ENCODE data around the gene FUS.
"Not testable (repeated sequence)": the region's sequence is repeated elsewhere in the genome, so short reads cannot be mapped to it uniquely, and the experiment has no call there.

FUS gene

DNA sequence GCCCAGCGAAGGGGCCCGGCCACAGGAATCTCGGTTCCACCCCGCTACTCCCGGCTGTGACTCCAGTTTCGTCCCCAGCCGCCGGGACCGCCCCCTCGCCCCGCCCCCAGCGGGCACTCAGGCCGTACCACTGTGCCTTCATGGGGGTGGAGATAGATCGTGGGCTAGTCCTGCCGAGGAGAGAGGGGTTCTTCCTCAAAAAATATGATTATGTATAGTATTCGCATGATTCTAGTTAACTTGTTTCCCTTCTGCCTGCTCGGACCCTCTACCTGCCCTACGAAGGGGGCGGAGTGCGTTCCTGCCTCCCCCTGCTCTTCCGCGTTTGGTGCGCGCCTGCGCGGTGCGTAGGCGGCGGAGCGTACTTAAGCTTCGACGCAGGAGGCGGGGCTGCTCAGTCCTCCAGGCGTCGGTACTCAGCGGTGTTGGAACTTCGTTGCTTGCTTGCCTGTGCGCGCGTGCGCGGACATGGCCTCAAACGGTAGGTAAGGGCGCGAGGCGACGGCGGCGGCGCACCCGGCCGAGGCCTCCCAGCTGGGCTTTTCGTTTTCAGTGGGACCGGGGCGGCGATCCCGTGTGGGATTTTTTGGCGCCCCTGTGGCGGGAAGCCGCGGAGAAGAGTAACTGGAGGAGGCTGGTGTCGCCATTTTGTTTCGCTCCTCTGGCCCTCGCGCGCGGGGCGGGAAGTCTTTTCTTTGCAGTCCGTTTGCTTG is at the start of gene FUS:
TSS of gene FUS (plus strand) at position 393 of the 713 bp plus-strand sequence. CDS start at position 469, 76 bp downstream.
- peak; percentile 86 for DNase-seq (ENCODE audit: low read depth)

DNA sequence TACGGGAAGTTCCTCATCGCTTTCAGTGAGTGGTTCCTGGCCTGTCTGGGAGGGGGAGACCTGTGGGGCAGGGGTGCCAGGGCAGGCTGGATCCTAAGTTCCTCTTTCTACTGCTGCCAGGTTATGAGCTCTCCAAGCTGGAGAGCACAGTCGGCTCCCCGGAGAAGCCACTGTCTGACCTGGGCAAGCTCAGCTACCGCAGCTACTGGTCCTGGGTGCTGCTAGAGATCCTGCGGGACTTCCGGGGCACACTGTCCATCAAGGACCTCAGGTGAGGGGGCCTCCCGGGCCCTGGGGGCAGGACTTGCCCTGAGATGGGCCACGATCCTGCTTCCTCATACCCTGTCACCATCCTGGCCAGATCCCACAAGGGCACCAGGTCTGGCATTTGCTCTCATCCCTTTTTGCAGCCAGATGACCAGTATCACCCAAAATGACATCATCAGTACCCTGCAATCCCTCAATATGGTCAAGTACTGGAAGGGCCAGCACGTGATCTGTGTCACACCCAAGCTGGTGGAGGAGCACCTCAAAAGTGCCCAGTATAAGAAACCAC is 49.5 kb upstream of the FUS start:
- no peak for DNase-seq (ENCODE audit: low read depth)

DNA sequence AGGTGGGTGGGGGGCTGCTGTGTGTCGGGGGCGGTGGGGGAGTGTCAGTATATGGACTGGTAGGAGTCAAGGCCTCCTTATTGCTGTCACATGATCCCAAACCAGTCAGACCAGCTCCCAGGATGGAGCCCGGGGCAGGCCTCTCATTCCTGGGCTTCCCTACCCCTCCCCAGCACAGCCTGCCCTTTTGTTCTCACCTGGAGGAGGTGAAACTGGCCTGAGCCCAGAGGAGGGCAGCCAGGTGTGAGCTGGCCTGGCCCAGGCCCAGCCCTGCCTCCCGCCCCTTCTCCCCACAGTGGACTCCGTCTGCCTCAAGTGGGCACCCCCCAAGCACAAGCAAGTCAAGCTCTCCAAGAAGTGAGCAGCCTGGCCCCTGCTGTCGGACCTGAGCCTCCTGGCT is 49.0 kb upstream of the FUS start:
- no peak for DNase-seq (ENCODE audit: low read depth)

DNA sequence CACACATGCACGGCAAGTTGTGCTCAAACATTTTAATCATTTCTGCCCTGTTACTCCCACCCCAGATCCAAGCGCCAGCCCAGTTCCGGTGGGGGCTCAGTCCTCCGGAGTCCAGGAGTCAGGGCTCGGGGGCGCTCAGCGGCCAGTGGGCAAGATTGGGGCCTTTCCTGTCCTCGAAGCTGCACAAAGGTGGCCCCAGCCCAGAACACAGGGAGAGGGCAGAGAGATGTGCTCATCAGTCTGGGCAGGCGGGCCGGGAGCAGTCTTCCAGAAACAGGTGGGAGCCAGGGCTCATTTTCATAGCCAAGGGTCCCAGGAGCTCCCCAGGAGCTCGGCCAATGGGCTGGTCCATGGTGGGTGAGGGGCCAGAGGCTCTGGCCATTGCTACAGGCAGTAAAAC is 48.5 kb upstream of the FUS start:
- DNase-seq (ENCODE audit: low read depth) = no peak

DNA sequence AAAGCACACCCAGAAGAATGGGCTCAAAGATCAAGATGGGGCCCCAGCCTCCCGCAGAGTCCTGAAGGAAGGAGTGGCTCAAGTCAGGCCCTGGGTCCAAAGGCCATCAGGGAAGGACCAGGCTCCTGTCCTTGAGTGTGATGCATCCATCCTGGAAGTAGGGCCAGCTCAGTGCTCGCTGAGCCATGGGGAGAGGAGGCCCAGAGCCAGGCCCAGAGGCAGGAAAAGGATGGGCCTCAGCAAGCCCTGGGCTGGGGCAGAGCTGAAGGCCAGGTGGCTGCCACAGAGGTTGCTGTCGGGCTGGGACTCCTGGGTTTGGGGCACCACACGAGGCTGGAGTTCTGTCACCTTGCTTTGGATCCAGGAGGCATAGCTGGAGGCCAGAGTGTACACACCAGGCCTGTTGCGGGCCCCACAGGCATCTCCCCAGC is 48.1 kb upstream of the FUS start:
- DNase-seq (ENCODE audit: low read depth) = no peak

DNA sequence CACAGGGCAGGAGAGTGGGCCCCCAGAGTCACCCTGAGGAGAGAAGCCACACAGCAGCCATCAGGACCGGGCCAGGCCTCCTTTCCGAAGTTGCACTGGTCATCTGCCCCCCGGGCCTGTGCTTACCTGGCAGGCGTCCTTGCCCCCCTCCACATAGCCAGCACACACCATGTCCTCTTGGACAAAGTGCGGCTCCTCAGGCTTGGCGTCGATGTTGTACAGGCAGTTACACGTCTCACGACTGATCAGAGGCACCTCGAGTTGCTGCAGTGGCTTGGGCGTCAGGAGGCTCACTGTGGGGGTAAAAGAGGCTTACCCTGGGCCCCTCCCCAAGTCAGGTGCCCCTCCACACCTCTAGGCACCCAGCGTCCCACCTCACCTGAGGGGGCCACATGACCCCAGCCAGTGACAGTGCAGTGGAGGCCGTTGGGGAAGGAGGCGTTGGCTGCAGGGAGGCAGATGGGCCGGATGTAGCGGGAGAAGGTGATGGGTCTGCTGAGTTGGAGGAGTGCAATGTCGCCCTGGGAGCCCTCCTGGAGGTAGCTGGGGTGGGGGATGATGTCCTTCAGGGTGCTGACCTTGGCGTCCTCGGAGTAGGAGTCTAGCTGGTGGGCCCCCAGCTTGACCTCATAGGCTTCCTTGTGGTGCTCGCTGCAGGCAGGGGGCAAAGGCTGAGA is 47.5 kb upstream of the FUS start:
- no peak for DNase-seq (ENCODE audit: low read depth)

DNA sequence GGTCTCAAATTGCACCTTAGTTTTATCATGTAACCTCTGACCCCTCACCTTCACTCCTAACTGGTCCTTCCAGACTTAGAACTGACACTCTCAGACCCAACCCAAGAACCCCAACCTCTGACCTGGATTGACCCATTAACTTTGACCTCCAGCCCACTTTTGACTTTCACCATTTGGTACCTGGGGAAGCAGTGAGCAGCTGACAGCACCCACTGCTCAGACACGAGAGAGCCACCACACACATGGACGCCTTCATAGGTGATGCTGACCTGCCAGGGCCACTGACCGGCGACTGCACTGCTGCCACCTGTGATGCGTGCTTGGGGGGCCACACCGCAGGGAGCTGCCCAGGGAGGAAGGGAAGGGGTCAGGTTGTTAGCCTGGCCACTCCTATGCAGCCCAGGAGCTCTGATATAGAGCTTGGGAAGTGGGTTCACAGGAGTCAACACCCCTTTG is 46.9 kb upstream of the FUS start:
- DNase-seq (ENCODE audit: low read depth) = no peak

DNA sequence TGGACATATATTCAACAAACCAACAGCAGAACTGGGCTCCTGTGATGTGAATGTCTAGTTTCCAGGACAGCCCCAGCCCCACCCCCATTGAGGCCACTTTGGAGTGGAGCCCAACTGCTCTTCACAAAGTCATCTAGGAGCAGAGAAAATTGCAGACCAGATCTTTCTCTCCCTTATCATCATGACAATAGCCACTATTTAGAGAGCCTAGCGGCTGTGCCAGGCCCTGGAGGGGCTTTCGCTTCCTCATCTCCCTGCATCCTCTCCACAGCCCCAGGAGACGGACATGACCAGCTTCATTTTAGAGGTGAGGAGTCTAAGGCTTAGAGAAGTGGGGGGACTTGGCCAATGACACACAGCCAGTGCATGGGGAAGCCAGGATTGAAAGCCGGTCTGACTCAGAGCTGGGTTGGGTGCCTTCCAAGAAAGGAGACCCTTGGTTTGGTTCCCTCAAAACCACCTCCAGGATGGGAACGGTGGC is 45.8 kb upstream of the FUS start:
- DNase-seq (ENCODE audit: low read depth) = peak; percentile 8

DNA sequence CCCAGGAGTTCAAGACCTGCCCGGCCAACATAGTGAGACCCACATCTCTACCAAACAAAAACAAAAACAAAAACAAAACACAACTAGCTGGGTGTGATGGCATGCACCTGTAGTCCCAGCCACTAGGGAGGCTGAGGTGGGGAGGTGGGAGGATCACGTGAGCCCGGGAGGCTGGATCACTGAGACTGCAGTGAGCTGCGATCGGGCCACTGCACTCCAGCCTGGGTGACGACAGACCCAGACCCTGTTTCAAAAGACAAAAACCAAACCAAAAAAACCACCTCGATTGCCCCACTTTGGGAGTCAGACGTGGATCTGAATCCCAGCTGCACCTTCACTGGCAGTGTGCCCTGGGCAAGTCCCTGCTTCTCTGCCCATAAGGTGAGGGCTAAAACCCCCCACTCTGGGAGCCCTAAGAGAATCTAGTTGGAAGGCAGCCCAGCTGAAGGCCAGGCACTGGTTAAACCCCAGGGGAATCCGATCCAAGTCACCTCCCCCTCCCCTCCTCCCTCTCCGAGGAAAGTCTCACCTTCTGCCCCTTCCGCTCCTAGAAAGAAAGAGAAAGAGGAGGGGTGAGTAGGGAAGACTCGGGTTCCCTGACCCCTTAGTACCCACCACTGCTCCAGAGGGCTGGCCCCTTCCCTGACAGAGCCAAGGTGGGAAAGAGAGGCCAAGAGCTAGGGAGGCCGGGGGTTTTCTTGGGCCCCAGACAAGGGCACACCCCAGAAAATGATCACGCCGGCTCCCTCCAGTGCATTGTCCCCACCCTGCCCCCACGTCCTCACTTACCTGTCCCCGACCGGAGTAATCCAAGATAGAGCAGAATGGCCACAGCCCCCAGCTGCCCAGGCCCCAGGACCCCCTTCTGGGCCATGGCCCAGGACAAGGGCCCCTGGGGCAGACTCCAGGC is 45.1 kb upstream of the FUS start:
- no peak for DNase-seq (ENCODE audit: low read depth)

DNA sequence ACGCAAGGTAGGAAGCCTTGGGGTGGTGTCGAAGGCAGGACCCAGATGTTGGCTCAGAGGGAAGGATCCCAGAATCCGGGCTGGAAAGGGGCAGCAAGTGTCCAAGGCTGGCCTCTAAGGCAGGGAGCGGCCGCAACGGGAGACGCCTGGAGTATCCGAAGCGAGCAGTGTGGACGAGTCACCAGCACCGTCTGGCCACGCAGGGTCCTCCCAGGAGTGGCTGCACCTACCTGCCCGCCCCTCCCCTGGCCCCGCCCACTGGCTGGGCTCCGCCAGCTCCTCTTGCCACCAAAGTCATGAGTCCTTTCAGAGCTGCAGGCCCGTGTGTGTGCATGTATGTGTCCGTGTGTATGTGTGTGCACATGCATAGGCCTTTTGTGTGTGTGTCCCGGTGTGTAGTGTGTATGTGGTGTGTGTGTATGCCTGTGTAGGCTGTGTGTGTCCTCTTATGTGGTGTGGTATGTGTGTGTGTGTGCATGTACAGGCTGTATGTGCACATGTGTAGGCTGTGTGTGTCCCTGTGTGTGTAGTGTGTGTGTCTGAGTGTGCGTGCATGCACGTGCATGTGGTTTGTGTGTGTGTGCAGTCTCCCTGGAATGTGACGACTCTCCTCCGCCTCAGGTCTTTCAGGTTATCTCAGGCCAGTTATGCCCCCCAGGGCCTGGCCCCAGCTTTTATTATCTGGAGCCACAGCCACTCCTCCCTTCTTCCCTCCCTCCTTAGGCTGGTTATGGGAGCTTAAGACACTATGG is 44.2 kb upstream of the FUS start, which contains the start of gene PRSS8:
TSS of gene PRSS8 (minus strand) at position 193 of the 752 bp plus-strand sequence. CDS start 229 bp downstream, outside the sequence.
- no peak for DNase-seq (ENCODE audit: low read depth)

DNA sequence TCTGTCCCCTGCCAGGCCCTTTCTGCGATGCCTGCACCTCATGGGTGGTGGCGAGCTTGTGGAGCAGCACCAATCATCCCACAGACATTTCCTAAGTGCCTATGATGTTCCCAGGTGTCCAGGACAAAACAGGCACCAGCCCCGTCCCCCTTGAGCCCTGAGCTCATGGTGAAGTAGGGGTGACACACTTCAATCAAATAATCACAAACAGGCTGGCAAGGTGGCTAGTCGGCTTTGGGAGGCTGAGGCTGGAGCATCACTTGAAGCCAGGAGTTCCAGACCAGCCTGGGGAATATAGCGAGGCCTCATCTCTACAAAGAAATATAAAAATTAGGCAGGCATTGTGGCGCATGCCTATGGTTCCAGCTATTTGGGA is 43.7 kb upstream of the FUS start:
- no peak for DNase-seq (ENCODE audit: low read depth)

DNA sequence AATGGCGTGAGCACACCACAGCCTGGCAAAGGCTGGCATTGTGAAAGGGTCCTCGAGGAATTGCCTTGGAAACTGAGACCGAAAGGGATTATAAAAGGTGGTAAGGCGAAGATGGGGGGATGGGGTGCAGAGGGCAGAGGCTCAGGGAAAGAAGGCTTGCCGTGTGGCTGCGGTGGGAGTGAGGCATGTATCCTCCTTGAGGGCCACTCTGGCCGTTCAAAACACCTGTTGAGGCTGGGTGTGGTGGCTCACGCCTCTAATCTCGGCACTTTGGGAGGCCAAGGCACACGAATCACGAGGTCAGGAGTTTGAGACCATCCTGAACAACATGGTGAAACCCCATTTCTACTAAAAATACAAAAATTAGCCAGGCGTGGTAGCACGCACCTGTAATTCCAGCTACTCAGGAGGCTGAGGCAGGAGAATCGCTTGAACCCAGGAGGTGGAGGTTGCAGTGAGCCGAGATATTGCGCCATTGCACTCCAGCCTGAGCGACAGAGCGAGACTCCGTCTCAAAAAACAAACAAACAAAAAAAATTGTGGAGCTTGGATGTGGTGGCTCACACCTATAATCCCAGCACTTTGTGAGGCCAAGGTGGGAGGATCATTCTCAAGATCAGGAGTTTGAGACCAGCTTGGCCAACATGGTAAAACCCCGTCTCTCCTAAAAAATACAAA is 43.0 kb upstream of the FUS start:
- not testable (repeated sequence) for DNase-seq (ENCODE audit: low read depth)

DNA sequence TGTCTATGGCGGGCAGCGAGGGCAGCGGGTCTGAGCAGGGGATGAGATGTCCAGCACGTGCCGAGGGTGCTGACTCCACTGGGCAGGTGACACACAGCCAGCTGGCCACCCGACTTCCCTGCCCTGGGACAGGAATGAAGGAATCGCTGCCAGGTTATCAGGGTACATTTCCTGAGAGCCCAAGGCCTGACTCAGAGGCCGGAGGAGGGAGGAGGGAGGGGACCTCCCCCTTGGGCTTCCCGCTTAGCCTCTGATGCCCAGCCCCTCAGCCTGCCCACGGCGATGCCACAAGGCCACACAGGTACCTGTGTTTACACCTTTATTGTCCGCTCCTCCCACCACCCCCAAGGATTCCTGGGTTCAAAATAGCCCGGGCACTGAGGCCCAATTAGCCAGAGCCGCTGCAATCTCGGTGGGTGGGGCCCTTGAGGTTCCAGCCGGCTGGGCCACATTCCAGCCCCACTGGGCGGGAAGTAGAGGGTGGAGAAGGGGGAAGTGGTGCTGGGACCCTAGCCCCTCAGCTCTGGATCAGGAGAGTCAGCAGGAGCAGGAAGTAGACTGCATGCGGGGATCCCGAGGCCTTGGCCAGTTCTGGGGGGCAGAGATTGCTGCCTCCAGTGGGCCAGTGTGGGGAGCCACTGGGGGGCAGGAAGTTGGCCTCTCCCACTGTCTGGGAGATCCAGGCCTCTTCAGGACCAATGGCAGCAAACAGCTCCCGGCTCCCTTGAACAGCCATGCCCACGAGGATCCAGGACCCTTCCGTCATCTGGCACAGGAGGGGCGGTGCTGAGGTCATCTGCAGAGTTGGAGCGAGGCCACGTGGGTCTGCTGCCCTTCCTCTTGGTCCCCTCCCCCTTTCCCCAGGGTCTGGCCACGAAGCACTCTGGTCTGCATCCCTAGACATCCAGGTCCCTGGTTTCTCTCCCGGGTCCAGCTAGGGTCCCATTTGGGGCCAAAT is 41.0 kb upstream of the FUS start:
- peak; percentile 85 for DNase-seq (ENCODE audit: low read depth)

DNA sequence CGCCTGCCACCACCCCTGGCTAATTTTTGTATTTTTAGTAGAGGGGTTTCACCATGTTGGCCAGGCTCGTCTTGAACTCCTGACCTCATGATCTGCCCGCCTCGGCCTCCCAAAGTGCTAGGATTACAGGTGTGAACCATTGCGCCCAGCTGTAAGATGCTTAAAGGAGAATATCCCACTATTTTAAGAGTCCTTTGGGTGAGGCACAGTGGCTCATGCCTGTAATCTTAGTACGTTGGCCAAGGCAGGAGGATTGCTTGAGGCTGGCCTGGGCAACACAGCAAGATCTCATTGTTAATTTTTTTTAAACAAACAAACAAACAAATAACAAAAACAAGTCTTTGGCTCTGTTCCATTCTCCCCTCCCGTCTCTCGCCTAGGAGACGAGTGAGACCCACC is 38.9 kb upstream of the FUS start:
- DNase-seq (ENCODE audit: low read depth) = not testable (repeated sequence)

DNA sequence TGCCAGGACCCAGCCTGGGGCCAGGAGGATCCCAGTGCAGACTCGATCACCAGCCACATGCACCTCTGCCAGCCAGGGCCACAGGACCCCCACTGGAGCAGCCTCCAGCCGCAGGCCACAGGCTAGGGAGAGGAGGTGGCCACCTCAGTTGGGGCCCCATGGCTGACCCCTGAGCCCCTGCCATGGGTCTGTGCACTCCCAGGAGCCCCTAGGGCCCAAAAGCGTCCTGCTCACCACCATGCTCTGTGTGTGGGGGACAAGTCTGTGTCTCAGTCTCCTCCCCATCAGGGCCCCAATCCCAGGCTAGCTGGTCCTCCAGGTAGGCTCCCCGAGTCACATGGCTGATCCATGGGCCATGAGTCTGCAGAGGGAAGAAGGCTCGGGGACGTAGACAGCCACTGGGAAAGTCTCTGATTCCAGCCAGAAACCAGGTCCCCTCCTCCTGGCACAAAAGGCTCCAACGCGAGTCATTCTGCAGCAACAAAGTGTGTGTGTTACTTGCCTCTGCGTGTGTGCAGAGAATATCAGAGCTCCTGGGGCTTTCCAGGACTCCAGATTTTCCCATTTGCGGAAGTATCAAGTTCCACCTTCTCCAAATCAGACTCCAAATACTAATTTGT is 38.3 kb upstream of the FUS start:
- no peak for DNase-seq (ENCODE audit: low read depth)

DNA sequence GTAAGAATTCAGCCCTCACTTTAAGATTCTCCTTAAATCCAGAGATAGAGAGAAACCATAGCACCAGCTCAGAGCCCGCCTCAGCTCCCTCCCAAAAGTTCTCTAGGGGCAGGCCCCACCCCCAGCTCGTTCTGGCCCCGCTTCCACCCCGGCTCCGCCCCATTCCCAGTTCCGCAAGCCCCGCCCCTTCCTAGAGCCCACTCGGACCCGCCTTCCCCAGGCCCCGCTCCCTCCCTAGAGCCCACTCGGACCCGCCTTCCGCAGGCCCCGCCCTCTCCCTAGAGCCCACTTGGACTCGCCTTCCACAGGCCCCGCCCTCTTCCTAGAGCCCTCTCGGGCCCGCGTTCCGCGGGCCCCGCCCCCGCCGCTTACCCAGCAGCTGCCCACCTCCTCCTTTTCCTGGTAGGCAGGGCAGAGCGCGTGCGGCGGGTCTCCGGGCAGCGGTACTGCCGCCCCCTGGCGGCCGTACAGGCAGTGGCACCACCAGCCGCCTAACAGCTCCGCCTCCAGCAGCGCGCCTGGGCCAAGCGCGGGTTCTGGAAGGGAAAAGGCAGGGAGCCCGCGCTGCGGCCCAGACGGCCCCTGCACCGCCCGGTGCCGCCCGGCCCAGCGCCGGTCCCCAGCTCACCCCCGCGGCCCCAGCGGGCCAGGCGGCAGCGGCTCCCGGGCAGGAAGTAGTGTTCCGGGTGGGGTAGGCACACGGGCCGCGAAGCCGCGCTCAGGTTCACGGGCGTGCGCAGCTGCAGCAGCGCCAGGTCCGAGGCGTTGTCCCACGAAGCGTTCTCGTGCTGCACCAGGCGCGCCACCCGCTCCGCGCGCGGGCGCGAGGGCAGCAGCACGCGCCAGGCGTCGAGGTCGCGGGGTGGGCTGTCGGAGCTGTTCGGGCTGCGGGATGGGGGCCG is 37.6 kb upstream of the FUS start:
- peak; percentile 99 for DNase-seq (ENCODE audit: low read depth)

DNA sequence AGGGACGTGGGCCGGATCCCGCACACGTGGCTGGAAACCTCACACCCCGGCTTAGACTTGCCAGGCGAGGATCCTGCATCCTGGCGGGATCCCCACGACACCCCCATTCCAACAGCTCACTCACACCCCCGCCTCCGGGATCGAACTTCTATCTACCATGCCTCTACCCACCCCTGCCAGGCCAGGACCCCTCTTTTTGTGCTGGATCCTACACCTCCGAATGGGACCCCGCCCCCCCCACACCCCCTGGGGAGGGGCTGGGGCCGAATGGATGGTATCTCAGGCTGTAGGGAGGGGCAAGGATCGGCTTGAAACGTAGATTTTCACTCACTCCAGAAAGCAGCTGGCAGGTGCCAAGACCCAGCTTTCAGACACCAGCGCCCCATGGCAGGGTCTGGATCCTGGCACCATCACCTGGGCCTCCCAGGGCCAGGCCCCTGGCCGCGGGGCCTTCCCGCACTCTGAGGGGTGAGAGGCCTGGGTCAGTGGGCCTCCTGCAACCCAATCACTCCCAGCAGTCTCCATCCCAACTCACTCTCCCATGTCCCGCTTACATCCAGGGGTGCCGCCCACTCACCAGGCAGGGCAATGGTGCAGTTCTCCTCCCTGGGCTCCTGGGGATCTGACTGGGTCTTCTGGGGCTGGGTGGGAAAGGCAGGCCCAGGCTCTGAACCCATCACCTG is 36.8 kb upstream of the FUS start:
- DNase-seq (ENCODE audit: low read depth) = no peak
